ENCODE results near the gene HK1.

The HK1 gene

GRCh38 chr10:69337296-69338132 lies 59.2 kb downstream of the HK1 start:
- ChIA-PET CTCF (interaction anchor here (0.6 to 1.0 kb wide), 4 partner anchors 10 to 174 kb away, joined by 3 to 5 read pairs (median 3); no protein-coding TSS in a partner anchor), POLR2A (interaction anchor here (1.0 kb wide), 1 partner anchor 14 kb away, joined by 5 read pairs; no protein-coding TSS in a partner anchor)
- peaks cover 0 to 2% of the 10 kb centered on the region in 2 experiments; a peak in 1 of 3 replicates for H3K36me3 ChIP-seq (ENCODE audit: control insufficient read depth in 2 of 2, insufficient read depth in 1 of 2, low read length in 2 of 2)
- H3K4me1 ChIP-seq (ENCODE audit: control insufficient read depth, insufficient read depth, low read length): peaks cover 6% of the 10 kb centered on the region
- H3K4me3 ChIP-seq (ENCODE audit: low read depth, low read length): no peak overlapping the region
- H3K27ac ChIP-seq (ENCODE audit: extremely low read depth, low read depth, low read length): peak overlapping the region; percentile 8; the same call in 1 of the 2 replicates
- no peaks in the 10 kb centered on the region for H3K9me3 ChIP-seq (ENCODE audit: control insufficient read depth, insufficient read depth, low read depth, low read length)
- TF ChIP-seq ZNF544 (tag by site-specific recombination; IDR thresholded peaks at IDR 0.05) (no peak), ZBTB49 (tag by site-specific recombination; IDR thresholded peaks at IDR 0.05; ENCODE audit: low read depth) (no peak), ZBTB11 (tag by site-specific recombination; conservative IDR thresholded peaks at IDR 0.05; ENCODE audit: low read depth) (no peak), SP7 (tag by site-specific recombination; IDR thresholded peaks at IDR 0.05) (0 out of 2 replicates have a peak, but pooled peaks have one; percentile 47), KLF7 (tag by site-specific recombination; IDR thresholded peaks at IDR 0.05; ENCODE audit: borderline replicate concordance) (no peak), ZFP41 (tag by site-specific recombination; IDR thresholded peaks at IDR 0.05; ENCODE audit: borderline replicate concordance) (no peak), ZNF202 (tag by site-specific recombination; IDR thresholded peaks at IDR 0.05; ENCODE audit: borderline replicate concordance) (no peak), ZFP3 (tag by site-specific recombination; IDR thresholded peaks at IDR 0.05; ENCODE audit: low read depth) (no peak), ZNF670 (tag by site-specific recombination; IDR thresholded peaks at IDR 0.05; ENCODE audit: low read depth) (no peak), ZFP37 (tag by site-specific recombination; IDR thresholded peaks at IDR 0.05) (no peak), ZNF138 (tag by site-specific recombination; IDR thresholded peaks at IDR 0.05; ENCODE audit: borderline replicate concordance) (no peak), KLF17 (tag by site-specific recombination; IDR thresholded peaks at IDR 0.05) (no peak; the same call in 1 of the 2 replicates), ZBTB26 (tag by site-specific recombination; optimal IDR thresholded peaks at IDR 0.05) (no peak), ZNF76 (tag by site-specific recombination; IDR thresholded peaks at IDR 0.05; ENCODE audit: borderline replicate concordance, low read depth) (no peak), ZIC2 (tag by site-specific recombination; IDR thresholded peaks at IDR 0.05) (peak; percentile 66), ZNF514 (tag by site-specific recombination; IDR thresholded peaks at IDR 0.05) (no peak), PATZ1 (tag by site-specific recombination; IDR thresholded peaks at IDR 0.05) (peak; percentile 44; the same call in 1 of the 2 replicates), ZBTB44 (tag by site-specific recombination; IDR thresholded peaks at IDR 0.05) (peak; percentile 54; the same call in 1 of the 2 replicates), OVOL3 (tag by site-specific recombination; IDR thresholded peaks at IDR 0.05) (no peak), GLIS2 (tag by site-specific recombination; IDR thresholded peaks at IDR 0.05) (0 out of 2 replicates have a peak, but pooled peaks have one; percentile 34), GLIS1 (tag by site-specific recombination; IDR thresholded peaks at IDR 0.05) (peak; percentile 84), MYNN (tag by site-specific recombination; IDR thresholded peaks at IDR 0.05; ENCODE audit: borderline replicate concordance) (no peak)

All from HEK293 (cell line).